DND-41 (cell line): ENCODE data around the gene SUCLG2.

ENCODE experiments used
- EZH2 ChIP-seq: IDR thresholded peaks from 3 replicates; pipeline ENCODE4 v1.6.1; 2012; ENCODE audit warnings: borderline replicate concordance, low read depth, mild to moderate bottlenecking, moderate library complexity, low read length, inconsistent platforms; ENCODE audit not compliant: severe bottlenecking
- TF ChIP-seq, protein P1 (sequence below): IDR thresholded peaks from 2 replicates; pipeline ENCODE4 v1.5.1; 2012; ENCODE audit warnings: borderline replicate concordance, low read length, moderate library complexity, mild to moderate bottlenecking; ENCODE audit not compliant: poor library complexity, severe bottlenecking; ENCODE audit errors: extremely low read depth

DNA sequence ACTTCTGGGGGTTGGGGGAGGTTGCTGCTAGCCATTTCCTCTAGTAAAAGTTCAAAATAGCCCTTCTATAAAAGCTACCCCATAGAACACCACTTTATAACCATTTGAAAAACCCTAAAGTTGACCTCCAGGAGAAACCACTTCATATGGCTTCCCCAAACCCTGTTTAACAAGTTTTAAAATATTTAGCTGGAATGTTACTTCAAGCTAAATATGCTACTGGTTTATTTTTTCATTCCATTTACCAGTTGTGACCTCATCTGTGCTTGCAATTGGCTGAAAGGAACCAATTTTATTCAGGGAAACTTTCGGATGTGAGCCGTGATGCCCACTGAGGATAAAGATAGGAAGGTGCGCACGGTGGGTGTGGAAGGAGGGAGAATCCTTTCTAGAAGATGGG lies 221.3 kb downstream of the SUCLG2 start:
- TF ChIP-seq EZH2 = no peak
- TF ChIP-seq, protein P1, sequence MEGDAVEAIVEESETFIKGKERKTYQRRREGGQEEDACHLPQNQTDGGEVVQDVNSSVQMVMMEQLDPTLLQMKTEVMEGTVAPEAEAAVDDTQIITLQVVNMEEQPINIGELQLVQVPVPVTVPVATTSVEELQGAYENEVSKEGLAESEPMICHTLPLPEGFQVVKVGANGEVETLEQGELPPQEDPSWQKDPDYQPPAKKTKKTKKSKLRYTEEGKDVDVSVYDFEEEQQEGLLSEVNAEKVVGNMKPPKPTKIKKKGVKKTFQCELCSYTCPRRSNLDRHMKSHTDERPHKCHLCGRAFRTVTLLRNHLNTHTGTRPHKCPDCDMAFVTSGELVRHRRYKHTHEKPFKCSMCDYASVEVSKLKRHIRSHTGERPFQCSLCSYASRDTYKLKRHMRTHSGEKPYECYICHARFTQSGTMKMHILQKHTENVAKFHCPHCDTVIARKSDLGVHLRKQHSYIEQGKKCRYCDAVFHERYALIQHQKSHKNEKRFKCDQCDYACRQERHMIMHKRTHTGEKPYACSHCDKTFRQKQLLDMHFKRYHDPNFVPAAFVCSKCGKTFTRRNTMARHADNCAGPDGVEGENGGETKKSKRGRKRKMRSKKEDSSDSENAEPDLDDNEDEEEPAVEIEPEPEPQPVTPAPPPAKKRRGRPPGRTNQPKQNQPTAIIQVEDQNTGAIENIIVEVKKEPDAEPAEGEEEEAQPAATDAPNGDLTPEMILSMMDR = no peak
